Measurements from ENCODE around the gene SLC7A14.

Gene SLC7A14

DNA sequence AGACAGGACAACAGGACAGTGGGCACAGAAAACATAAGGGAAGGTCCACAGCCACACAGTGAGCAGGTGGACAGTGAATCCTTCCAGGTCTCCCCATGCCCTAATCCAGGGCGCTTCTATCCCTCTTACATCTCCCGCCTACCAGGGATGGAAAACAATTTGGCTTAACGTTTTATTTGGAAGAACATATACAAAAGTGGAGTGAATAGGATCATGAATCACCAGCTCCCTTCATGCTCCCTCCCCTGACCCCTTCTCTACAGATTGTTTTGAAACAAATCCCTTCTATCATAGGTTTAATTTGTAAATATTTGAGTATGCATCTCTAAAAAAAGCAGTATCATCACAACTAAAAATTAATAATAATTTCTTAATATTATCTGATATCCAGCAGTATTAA lies 114.7 kb downstream of the SLC7A14 start:
- FAIRE-seq (no peak), DNase-seq (ENCODE audit: low spot score) (no peak)

DNA sequence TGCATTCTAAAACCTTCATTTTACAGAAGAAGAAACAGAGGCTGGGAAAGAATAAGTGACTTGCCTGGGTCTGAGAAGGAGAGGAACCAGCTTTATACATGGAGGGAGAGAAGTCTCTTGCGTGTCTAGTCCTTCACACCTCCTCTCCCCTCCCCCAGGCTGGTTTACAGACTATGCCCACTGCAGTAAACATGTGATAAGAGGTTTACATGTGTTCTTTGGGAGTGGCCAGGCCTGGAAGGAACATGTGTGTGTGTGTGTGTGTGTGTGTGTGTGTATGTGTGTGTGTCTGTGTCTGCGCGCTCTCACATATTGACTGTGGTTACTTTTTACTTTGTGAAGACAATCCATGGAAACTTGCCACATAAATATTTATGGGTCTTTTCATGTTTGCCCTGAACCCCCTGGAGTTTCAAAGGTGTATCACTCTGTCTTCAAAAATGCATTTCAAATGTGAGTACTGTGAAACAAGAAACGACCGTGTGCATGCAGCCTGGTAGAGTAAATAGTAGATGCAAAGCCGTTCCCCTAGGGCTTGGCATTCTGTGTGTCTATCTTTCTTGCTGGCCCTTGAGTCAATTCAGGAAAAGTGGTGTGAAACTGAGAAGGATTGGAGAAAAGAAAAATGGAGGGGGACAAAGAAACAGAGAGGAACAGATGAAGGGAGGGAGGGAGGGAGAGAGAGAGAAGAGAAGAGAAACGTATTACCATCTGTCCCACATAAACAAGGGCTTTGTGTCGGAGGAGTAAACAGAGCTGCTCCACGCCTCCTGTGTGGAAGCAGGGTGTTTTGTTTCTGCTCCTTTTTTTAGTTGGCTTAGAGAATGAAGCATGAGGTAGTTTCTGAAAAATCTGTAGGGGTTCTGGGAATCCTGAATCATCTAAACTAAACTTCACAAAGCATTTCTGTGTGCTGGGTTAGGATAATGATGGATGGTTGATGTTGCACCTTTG lies 115.5 kb downstream of the SLC7A14 start:
- no peak for DNase-seq (ENCODE audit: low spot score)

DNA sequence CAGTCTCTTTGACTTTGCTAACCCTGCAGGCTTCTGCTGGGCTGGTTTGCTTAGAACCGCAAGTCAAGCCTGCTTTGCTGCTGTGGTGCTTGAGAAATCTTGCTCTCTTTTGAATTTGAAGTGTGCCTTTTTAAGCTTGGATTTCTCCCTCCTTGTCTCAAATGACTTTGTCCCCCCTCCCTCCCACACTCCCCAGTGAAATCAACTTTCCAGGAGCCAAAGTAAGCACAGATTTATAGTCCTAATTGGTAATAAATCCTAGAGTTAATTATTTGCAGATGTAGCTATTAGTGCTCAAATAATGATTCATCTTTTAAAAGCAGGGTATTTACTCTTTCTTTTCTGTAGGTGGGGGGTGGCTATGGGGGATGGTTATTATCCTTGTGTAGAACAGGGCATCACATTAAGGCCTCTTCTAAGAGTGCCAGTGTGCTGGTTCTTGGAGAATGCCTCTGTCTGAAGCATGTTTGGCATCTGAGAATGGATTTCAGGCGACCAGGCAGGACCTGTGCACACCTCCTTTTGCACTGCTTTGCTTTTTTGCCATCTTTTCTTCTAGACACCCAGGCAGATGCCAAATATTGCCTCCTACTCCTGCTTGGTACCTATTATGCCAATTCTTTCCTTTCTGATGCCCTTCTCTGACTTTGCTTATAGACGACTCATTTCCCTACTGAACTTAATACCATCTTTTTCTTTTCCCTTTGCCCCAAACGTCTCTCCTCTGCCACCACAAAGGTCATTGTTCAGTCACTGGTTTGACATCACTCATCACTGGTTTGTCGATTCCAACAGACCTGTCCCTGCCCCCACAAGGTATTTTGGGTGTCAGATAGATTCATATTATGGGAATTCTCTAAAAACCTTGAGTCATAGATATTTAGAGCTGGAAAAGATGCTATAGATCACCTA lies 116.5 kb downstream of the SLC7A14 start:
- DNase-seq (ENCODE audit: low spot score): peak; percentile 4
- FAIRE-seq: peak; percentile 68

More for the DNA sequence above, 115.5 kb downstream of the SLC7A14 start:
- no peak for FAIRE-seq

DNA sequence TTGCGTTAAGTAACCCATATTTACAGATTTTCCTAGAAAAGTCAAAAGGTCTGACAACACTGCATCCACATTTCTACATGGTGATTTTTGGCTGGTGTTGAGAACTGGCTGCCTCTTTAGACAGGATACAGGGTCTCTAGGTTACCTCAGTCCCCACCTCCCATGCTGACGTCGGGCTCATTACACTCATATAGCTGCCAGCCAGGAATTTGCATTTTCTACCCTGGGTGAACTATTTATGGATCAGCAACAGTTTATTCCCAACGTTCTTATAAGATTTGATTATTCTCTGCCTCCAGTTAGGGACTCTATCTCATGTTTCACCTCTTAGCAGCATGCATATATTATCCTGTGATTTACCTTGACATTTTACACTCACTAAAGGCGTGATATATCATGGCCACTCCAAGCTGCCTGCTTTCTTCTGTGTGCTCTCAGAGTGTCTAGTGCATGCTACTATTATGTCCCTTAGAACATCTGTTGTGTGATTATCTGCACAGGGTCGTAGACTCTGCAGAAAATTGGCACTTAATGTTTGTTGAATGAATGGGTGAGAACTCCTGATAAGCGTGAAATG lies 118.2 kb downstream of the SLC7A14 start:
- no peak for DNase-seq (ENCODE audit: low spot score)
- FAIRE-seq: no peak

DNA sequence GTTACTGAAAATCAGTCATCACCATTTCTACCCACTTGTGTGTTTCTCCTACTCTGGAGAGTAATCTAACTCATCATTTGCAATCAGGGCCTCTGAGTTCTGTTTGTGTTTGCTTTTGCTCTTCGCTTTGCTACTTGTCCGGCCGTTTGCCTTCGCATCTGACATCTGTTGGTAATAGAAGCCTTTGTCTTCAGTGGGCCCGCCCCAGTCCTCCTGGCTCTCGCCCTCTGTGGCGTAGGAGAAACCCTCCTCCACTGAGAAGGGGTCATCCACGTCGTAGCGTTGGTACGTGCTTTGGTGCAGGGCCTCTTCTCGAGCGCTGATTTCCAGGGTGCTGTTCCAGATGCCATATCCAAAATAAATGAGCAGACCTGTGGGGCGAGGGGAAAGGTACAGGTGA lies 118.9 kb downstream of the SLC7A14 start:
- DNase-seq (ENCODE audit: low spot score): no peak
- FAIRE-seq: no peak

DNA sequence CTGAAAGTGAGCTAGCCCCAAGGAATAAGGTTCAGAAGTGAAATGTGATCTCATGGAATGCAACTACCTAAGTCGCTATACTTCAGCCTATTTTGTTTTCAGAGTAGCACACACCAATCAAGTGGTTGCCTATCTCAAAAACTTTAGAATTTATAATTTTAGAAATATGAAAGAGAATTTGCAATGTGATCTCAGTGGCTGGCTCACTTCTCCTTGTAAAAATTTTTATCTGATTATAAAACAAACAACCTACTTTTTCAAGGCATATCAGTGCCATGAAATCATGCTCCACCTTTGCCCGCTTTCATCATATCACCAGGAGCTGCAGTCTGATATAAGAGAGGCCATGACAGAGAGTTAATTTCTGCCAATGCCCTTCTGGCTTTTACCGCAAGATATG lies 119.9 kb downstream of the SLC7A14 start:
- no peak for FAIRE-seq
- DNase-seq (ENCODE audit: low spot score): no peak

DNA sequence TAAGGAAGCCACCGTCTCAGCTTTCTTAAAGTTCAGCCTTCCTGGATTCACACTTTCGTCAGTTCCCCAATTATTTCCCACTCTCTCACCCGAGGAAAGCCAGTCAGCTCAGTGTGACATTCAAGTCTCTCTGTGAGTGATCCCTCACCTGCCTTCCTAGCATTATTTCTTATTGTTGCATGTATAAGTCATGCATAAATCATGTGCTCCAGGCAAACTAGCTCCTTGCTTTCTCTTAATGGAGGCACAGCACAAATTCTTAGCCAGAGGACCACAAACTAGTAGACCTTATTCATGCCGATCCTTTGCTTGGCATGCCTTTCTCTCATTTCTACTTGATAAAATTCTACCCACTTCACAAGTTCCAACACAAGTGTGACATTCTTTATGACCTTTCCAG lies 122.9 kb downstream of the SLC7A14 start:
- FAIRE-seq: no peak
- no peak for DNase-seq (ENCODE audit: low spot score)

DNA sequence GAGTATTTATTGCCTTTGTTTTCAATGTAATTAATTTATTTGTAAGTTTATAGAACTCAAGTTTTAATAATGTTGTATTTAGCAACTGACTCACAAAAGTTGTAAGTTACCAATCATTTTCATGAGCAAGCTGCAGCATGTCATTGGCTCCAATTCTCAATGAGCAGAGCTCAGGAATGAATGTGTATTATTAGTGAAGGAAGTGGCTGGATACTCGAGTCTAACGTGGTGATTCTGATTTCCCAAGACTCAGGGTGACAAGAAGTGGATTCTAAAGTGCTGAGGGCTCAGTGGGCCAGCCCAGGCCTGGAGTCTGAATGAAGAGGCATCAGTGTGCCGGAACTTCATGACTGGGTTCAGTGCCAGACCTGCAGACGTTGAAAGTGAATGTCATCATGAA lies 127.6 kb downstream of the SLC7A14 start:
- FAIRE-seq (no peak), DNase-seq (ENCODE audit: low spot score) (no peak)

DNA sequence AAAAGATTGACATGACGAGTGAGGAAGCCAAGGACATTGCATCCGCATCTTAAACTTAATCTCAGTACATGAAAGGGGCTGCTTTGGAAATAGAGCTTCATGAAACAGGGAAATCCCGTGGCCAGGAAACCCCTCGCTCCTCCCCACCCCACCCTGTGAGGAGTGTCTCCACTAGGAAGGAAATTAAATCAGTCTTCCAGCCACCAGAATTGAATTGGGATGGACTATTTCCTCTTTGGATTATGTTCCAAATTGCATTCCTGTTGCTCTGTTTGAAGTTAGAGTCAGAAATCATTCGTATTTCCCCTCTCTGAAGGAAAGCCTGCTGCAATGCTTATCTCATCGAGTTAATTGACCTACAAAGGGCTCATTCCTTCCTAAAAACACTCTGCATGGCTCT lies 131.4 kb downstream of the SLC7A14 start:
- no peak for DNase-seq (ENCODE audit: low spot score)
- FAIRE-seq: no peak

DNA sequence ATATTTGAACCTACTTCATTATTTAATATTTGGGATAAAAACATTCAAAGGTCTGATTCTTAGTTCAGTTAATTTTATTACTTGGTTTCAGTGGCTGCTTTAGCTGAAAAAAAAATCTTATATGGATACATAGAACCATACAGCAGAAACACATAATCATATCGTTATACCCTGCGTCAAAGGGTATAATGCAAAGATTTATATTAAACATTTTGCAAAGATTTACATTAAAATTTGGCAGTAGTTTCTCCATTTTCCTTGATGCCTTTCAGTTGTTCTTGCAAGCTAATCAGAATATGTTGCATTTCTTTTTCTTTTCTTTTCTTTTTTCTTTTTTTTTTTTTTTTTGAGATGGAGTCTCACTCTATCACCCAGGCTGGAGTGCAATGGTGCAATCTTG lies 135.8 kb downstream of the SLC7A14 start:
- FAIRE-seq: no peak
- no peak for DNase-seq (ENCODE audit: low spot score)

DNA sequence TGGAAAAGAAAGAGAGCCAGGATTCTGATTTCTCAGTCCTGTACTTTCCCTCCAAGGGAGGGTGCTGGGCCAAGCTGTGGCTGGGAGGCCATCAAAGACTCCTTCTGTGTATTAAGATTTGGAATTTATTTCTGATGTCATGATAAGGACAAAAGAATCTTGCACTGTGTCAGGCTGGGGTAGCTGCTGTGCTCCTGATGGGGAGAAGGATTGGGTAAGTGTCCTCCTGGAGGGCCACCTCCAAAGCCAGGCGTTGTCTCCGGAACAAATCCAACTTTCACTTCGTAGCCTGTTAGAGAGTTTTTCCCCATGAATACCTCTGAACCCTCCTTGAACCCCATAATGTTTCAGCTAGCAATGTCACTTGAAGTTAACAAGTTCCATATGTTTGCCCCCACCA lies 137.3 kb downstream of the SLC7A14 start:
- DNase-seq (ENCODE audit: low spot score): no peak
- no peak for FAIRE-seq

DNA sequence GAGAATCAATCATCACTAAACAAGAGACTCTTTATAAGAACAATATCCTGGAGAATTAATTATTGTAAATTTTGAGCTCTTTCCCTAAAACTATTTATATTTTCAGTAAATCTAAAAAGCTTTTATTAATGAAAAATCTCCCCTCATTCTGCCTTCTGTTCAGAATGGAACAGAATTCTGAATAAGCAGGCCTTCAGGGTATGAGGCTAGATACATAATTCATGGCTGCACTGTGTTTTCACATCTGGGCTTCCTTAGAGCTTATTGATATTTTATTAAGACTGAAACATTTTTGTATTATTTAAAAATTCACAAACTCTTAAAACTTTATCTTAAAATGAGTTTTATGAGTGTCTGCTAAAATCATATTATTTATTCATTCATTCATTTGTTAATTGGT lies 142.4 kb downstream of the SLC7A14 start:
- DNase-seq (ENCODE audit: low spot score) (no peak), FAIRE-seq (no peak)

DNA sequence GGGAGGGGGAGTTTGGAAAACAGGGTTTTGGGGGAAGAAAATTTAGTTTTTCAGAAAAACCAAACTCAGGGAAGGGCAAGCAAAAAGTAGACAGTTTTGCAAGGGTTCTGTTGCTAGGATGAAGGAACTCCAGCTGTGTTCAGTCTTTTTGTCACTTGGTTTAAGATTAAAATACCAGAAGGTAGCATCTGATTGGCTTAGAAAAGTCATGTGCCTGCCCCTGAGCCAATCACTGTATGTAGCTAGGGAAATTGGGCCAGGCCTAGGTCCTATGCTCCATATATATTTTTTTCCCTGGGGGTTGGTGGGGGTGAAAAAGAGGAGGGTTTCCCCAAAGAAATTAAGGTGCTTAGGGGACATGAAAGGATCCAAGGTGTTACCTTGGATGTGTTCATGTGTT lies 142.9 kb downstream of the SLC7A14 start:
- FAIRE-seq: no peak
- no peak for DNase-seq (ENCODE audit: low spot score)

DNA sequence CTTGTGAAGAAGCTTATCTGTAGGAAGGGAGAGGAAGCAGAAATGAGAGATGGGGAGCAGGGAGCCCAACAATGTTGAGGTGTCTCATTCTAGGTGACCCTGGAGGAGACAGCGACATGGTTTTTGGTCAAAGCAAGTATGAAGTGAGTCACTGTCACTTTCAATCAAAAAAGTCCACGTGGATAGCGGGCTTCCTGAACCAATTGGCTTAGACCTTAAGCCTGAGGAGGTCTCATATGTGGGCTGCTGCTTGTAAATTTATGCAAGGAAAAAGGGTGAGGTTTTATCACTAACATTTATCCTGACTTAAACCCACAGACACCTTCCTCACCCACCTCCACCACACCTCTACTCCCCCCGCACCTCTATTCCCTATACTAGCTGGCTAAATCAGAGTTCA lies 144.5 kb downstream of the SLC7A14 start:
- FAIRE-seq (no peak), DNase-seq (ENCODE audit: low spot score) (no peak)

DNA sequence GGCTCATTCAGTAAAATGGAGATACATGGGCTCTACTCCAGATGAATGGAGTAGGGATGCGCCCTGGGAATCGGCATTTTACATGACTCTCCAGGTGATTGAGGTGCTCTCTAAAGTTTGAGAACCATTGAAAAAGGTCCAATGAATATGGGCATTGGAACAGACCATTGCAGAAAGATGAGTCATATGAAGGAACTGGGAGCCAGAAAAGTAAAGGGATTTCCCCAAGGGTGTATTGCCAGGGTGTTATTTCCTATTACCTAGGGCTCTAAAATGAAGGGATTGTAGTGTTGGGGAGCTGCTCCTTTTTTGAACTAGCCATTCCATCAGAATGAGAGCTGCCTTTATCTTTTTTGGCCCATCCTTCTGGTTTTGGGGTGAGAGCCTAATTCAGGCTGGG lies 145.5 kb downstream of the SLC7A14 start:
- FAIRE-seq (no peak), DNase-seq (ENCODE audit: low spot score) (peak; percentile 51)

DNA sequence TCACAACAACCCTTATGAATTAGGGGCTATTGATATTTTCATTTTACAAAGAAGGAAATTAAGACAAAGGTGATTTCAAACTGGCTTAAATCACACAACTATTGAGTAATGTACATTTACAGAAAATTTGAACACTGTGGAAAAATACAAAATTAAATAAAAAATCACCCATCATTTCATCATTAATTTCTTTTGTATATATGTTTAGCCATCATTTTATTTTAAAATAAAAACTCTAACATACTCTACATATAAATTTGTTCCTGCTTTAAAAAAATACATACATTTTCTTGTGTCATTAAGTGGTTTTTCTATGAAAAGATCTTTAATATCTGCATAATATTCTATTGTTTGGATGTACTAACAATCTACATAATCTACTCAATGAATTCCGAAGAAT lies 147.0 kb downstream of the SLC7A14 start:
- DNase-seq (ENCODE audit: low spot score) (no peak), FAIRE-seq (peak; percentile 30)

DNA sequence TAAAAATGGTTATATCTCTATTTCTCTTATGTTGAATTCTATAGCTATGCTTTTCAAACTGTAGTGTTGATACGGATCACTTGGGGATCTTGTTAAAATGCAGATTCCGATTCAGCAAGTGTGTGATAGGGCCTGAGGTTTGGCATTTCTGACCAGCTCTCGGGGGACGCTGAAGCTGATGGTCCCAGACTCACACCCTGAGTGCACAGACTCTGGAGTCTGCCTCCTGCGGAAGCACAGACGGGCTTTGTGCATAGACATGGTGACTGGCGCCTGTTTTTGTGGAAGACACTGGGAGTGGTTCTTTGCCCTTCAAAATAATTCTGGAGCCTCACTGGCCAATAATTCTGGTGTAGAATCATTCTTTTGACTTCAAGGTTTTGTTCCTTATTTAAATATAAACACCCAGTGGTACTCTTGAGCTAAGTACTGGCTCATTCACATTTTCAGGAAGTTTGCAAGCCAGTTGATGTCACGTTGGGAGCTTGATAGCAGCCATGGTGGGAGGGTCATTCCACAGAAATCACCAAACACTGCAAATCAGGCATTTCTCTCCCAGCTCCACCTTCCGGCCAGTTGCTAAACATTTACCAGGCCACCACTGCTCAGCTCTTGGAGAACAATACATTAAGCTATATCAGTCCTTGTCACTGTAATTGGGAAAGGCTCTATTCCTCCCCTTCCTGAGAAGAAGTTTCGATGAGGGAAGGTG lies 148.0 kb downstream of the SLC7A14 start:
- DNase-seq (ENCODE audit: low spot score) (no peak), FAIRE-seq (no peak)

DNA sequence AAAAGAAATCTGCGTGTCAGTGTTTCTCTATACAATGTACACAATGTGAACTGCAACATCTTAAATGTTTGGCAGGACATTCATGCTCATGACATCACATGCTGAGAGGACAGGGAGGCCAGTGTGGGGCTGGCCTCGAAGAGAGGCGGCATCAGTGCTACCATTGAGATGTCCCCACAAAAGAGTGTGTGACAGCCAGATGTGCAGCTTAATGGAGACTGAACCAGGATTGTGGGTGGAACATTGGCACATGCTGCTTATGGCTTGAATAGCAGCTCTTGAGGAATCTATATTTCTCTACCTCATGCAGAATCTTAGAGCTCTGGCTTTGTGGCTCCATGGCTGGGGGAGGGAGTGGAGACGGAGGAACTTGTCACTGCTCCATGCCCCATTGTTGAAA lies 148.7 kb downstream of the SLC7A14 start:
- DNase-seq (ENCODE audit: low spot score) (no peak), FAIRE-seq (no peak)

DNA sequence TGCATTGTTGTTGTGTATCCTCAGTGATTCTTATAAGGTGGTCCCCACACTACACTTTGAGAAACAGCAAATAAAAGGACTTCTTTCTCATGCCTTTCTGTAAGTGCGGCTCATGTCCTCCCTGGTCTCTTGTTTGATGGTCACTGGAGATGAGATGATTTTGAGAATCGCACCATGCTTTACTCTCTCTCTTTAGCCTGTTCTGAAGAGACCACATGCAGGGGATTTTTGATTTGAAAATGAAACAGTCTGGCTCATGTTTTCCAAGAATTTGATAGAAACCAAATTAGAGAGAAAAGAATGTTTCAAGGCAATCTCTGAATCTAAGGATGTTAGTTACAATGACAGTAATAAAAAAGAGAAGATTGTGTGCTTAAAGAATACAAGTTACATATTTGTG lies 149.2 kb downstream of the SLC7A14 start:
- DNase-seq (ENCODE audit: low spot score) (no peak), FAIRE-seq (no peak)

DNA sequence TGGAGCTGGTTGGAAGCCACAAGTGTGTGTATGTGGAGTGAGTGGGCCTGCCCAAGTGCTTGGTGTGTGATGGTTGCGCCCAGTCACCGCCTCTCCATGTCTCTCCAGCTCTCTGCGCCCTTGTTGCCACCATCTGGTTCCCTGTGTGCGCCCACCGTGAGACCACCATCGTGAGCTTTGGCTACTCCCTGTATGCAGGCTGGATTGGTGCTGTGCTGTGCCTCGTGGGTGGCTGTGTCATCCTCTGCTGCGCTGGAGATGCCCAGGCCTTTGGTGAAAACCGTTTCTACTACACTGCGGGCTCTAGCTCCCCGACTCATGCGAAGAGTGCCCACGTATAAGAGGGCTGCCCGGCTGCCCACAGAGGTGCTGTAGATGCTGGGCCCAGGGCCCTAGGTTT lies 153.5 kb downstream of the SLC7A14 start:
- FAIRE-seq (no peak), DNase-seq (ENCODE audit: low spot score) (no peak)

DNA sequence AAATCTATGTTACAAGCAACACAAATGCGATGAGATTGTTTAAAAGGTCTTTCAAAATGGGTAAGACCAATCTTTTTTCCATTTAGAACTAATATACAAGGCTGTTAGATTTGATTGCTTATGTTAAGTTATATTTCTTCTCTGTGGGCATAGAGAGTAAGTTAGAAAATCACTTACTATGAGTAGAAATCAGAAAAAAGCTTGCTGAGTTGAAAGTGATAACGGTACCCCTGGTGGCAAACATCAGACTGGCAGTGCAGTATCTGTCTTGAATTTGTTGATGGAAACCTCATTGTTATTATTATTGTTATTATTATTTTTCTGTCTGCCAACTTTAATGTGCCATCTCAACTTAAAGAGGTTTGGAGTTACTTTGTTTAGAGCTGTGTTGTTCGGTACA lies 154.8 kb downstream of the SLC7A14 start:
- DNase-seq (ENCODE audit: low spot score): no peak
- FAIRE-seq: no peak

All from RCC 7860 (cell line).